GM21786 (cell line): ENCODE data around the gene KLHL40.
"Not testable (repeated sequence)": the region's sequence is repeated elsewhere in the genome, so short reads cannot be mapped to it uniquely, and the experiment has no call there.

Experiments used
- ATAC-seq: cut with Tn5 transposase; IDR thresholded peaks from one replicate; pipeline ENCODE4 v1.9.1; 2021; ENCODE audit not compliant: unreplicated experiment

Gene KLHL40

GRCh38 chr3:42717306-42717705, 32.0 kb downstream of the KLHL40 start:
- no peak for ATAC-seq

- ATAC-seq = no peak
Observed at GRCh38 chr3:42718338-42718737, 33.0 kb downstream of the KLHL40 start.

GRCh38 chr3:42719002-42719401, 33.7 kb downstream of the KLHL40 start:
- ATAC-seq = no peak

GRCh38 chr3:42720126-42720525, 34.8 kb downstream of the KLHL40 start:
- no peak for ATAC-seq

GRCh38 chr3:42721690-42722089, 36.4 kb downstream of the KLHL40 start:
- ATAC-seq = no peak

- ATAC-seq = not testable (repeated sequence)
Observed at GRCh38 chr3:42722442-42722841, 37.1 kb downstream of the KLHL40 start.

- no peak for ATAC-seq
Observed at GRCh38 chr3:42723219-42723618, 37.9 kb downstream of the KLHL40 start.

GRCh38 chr3:42725454-42725853, 40.1 kb downstream of the KLHL40 start:
- ATAC-seq = no peak

- no peak for ATAC-seq
Observed at GRCh38 chr3:42728056-42728455, 42.7 kb downstream of the KLHL40 start.

GRCh38 chr3:42728668-42729364, 43.5 kb downstream of the KLHL40 start:
- no peak for ATAC-seq

- no peak for ATAC-seq
Observed at GRCh38 chr3:42729404-42730145, 44.2 kb downstream of the KLHL40 start.

GRCh38 chr3:42730294-42730693, 45.0 kb downstream of the KLHL40 start:
- no peak for ATAC-seq

- ATAC-seq = no peak
Observed at GRCh38 chr3:42730706-42731420, 45.5 kb downstream of the KLHL40 start.

GRCh38 chr3:42731476-42732195, 46.3 kb downstream of the KLHL40 start:
- ATAC-seq = no peak

- no peak for ATAC-seq
Observed at GRCh38 chr3:42732196-42732828, 47.0 kb downstream of the KLHL40 start.

GRCh38 chr3:42732829-42733459, 47.6 kb downstream of the KLHL40 start:
- no peak for ATAC-seq

GRCh38 chr3:42733501-42734262, 48.3 kb downstream of the KLHL40 start:
- ATAC-seq = no peak

- no peak for ATAC-seq
Observed at GRCh38 chr3:42734263-42734860, 49.0 kb downstream of the KLHL40 start.

GRCh38 chr3:42735019-42735418, 49.7 kb downstream of the KLHL40 start:
- no peak for ATAC-seq
